ENCODE measurements around the gene ARID5A.

Gene ARID5A

GRCh38 chr2:96501886-96502810, 34.4 kb upstream of the ARID5A start:
- H3K4me2 ChIP-seq (ENCODE audit: low read depth, low read length, poor library complexity, severe bottlenecking), result no peak overlapping the region

GRCh38 chr2:96502891-96503636, 33.5 kb upstream of the ARID5A start:
- Histone ChIP-seq H3K4me2 (ENCODE audit: low read depth, low read length, poor library complexity, severe bottlenecking) (no peak overlapping the region), H3K9me2 (replicated peaks; ENCODE audit: low read depth, low read length) (no peaks in the 10 kb centered on the region), H3K4me1 (ENCODE audit: insufficient read depth, low read length, poor library complexity, severe bottlenecking) (no peaks in the 10 kb centered on the region), H3K9ac (ENCODE audit: low read depth, low read length, poor library complexity, severe bottlenecking) (no peak overlapping the region), H3F3A (ENCODE audit: low read depth) (no peaks in the 10 kb centered on the region), H4K20me1 (ENCODE audit: insufficient read depth, low read length, poor library complexity, severe bottlenecking) (no peaks in the 10 kb centered on the region), H3K36me3 (ENCODE audit: insufficient read depth, low read length) (no peaks in the 10 kb centered on the region), H3K9me3 (ENCODE audit: insufficient read depth, low read depth, low read length) (no peaks in the 10 kb centered on the region), H3K79me2 (ENCODE audit: insufficient read depth, low read length) (no peaks in the 10 kb centered on the region), H2AFZ (ENCODE audit: low read length) (no peak overlapping the region), H3K27me3 (ENCODE audit: insufficient read depth, low read length, poor library complexity, severe bottlenecking) (no peaks in the 10 kb centered on the region), H3K4me3 (ENCODE audit: low read length, poor library complexity, severe bottlenecking) (no peak overlapping the region)
- TF ChIP-seq CTCF (conservative IDR thresholded peaks at IDR 0.05; ENCODE audit: low read length), result no peak
- TF ChIP-seq EZH2phosphoT487 (IDR thresholded peaks at IDR 0.05; ENCODE audit: borderline replicate concordance), result no peak

More at GRCh38 chr2:96501886-96502810, 34.4 kb upstream of the ARID5A start:
- Histone ChIP-seq H2AFZ (ENCODE audit: low read length) (no peak overlapping the region), H3K4me1 (ENCODE audit: insufficient read depth, low read length, poor library complexity, severe bottlenecking) (no peaks in the 10 kb centered on the region), H3K9me2 (replicated peaks; ENCODE audit: low read depth, low read length) (no peaks in the 10 kb centered on the region), H3K9me3 (ENCODE audit: insufficient read depth, low read depth, low read length) (no peaks in the 10 kb centered on the region), H3K36me3 (ENCODE audit: insufficient read depth, low read length) (no peaks in the 10 kb centered on the region), H3F3A (ENCODE audit: low read depth) (no peaks in the 10 kb centered on the region), H3K4me3 (ENCODE audit: low read length, poor library complexity, severe bottlenecking) (no peak overlapping the region), H4K20me1 (ENCODE audit: insufficient read depth, low read length, poor library complexity, severe bottlenecking) (no peaks in the 10 kb centered on the region), H3K9ac (ENCODE audit: low read depth, low read length, poor library complexity, severe bottlenecking) (no peak overlapping the region), H3K79me2 (ENCODE audit: insufficient read depth, low read length) (no peaks in the 10 kb centered on the region), H3K27me3 (ENCODE audit: insufficient read depth, low read length, poor library complexity, severe bottlenecking) (no peaks in the 10 kb centered on the region)
- TF ChIP-seq EZH2phosphoT487 (IDR thresholded peaks at IDR 0.05; ENCODE audit: borderline replicate concordance), result no peak
- no peak for TF ChIP-seq CTCF (conservative IDR thresholded peaks at IDR 0.05; ENCODE audit: low read length)

- TF ChIP-seq EZH2phosphoT487 (IDR thresholded peaks at IDR 0.05; ENCODE audit: borderline replicate concordance) (no peak), CTCF (conservative IDR thresholded peaks at IDR 0.05; ENCODE audit: low read length) (no peak)
Measured at GRCh38 chr2:96503637-96504243, 32.8 kb upstream of the ARID5A start.

More at GRCh38 chr2:96503637-96504243, 32.8 kb upstream of the ARID5A start:
- H4K20me1 ChIP-seq (ENCODE audit: insufficient read depth, low read length, poor library complexity, severe bottlenecking), result no peaks in the 10 kb centered on the region
- no peak overlapping the region for H3K4me2 ChIP-seq (ENCODE audit: low read depth, low read length, poor library complexity, severe bottlenecking)
- no peak overlapping the region for H3K4me3 ChIP-seq (ENCODE audit: low read length, poor library complexity, severe bottlenecking)
- H3K79me2 ChIP-seq (ENCODE audit: insufficient read depth, low read length), result no peaks in the 10 kb centered on the region
- H3K9me2 ChIP-seq (replicated peaks; ENCODE audit: low read depth, low read length), result no peaks in the 10 kb centered on the region
- H3F3A ChIP-seq (ENCODE audit: low read depth), result no peaks in the 10 kb centered on the region
- H3K9me3 ChIP-seq (ENCODE audit: insufficient read depth, low read depth, low read length), result no peaks in the 10 kb centered on the region
- H3K9ac ChIP-seq (ENCODE audit: low read depth, low read length, poor library complexity, severe bottlenecking), result no peak overlapping the region
- no peaks in the 10 kb centered on the region for H3K36me3 ChIP-seq (ENCODE audit: insufficient read depth, low read length)
- H3K27me3 ChIP-seq (ENCODE audit: insufficient read depth, low read length, poor library complexity, severe bottlenecking), result no peaks in the 10 kb centered on the region
- H3K4me1 ChIP-seq (ENCODE audit: insufficient read depth, low read length, poor library complexity, severe bottlenecking), result no peaks in the 10 kb centered on the region
- H2AFZ ChIP-seq (ENCODE audit: low read length), result no peak overlapping the region
